GM10847 (cell line): Measurements from ENCODE around the gene ANO3.

Experiments
- POLR2A ChIP-seq: IDR thresholded peaks from 2 replicates; pipeline ENCODE4 v1.6.1; 2011; ENCODE audit not compliant: insufficient read length; ENCODE audit errors: extremely low read depth

ANO3 gene

GRCh38 chr11:26572770-26573402 lies 241.0 kb downstream of the ANO3 start:
- TF ChIP-seq POLR2A, result no peak

- no peak for TF ChIP-seq POLR2A
Measured at GRCh38 chr11:26573896-26574295, 242.0 kb downstream of the ANO3 start.

GRCh38 chr11:26575946-26576345 lies 244.0 kb downstream of the ANO3 start:
- no peak for TF ChIP-seq POLR2A

GRCh38 chr11:26578998-26579661 lies 247.2 kb downstream of the ANO3 start:
- TF ChIP-seq POLR2A, result no peak

GRCh38 chr11:26579683-26580082 lies 247.8 kb downstream of the ANO3 start:
- TF ChIP-seq POLR2A, result no peak

GRCh38 chr11:26580929-26581328 lies 249.0 kb downstream of the ANO3 start:
- no peak for TF ChIP-seq POLR2A

GRCh38 chr11:26583550-26583949 lies 251.6 kb downstream of the ANO3 start:
- no peak for TF ChIP-seq POLR2A

GRCh38 chr11:26584818-26585217 lies 252.9 kb downstream of the ANO3 start:
- TF ChIP-seq POLR2A, result no peak

GRCh38 chr11:26587073-26587472 lies 255.1 kb downstream of the ANO3 start:
- TF ChIP-seq POLR2A, result no peak

GRCh38 chr11:26593691-26594090 lies 261.8 kb downstream of the ANO3 start:
- TF ChIP-seq POLR2A, result no peak

GRCh38 chr11:26597899-26598298 lies 266.0 kb downstream of the ANO3 start:
- TF ChIP-seq POLR2A, result no peak

- no peak for TF ChIP-seq POLR2A
Measured at GRCh38 chr11:26599425-26599824, 267.5 kb downstream of the ANO3 start.

- no peak for TF ChIP-seq POLR2A
Measured at GRCh38 chr11:26599876-26600434, 268.0 kb downstream of the ANO3 start.

GRCh38 chr11:26607725-26608506 lies 276.0 kb downstream of the ANO3 start:
- no peak for TF ChIP-seq POLR2A

- TF ChIP-seq POLR2A, result no peak
Measured at GRCh38 chr11:26608507-26609146, 276.7 kb downstream of the ANO3 start.
